Measurements from ENCODE around the gene ORAI1.
"Not testable (repeated sequence)": the region's sequence is repeated elsewhere in the genome, so short reads cannot be mapped to it uniquely, and the experiment has no call there.

The ORAI1 gene

DNA sequence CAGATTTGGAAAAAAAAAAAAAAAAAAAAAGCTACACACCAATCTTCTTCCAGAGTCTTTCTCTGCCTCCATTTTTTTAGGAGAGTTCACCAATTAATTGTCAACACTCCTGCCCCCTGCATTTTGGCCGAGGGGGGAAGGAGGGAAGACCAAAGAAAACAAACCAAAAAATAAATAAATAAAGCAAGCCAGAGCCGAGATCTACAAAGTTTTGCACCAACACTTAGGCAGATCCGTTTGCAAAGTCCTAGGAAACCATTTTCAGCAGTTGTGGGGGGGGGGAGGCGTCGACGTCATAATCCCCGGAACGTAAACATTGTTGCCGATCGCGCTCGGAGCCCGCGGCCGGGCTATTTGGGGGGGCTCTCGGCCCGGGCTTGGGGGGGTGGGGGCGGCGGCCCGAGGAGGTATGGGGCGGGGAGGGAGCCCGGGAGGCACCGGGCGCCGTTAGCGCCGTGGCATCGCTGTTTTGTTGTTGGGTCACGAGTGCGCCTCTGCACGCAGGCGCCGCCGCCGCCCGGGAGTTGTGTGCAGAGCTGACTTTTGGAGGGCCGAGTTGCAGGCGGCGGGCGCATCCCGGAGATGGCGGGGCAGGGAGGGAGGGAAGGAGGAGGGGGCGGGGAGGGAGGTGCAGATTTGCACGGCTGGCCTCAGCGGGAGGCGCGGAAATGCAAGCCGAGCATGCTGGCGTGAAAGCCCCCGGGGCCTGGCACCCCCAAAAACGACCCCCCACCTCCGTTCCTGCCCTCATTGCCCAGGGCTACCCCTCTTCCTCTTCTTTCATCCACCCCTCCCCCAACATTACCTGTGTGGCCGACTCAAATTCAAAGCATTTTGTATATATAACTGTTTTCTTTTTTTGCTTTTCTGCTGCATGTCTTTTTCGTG lies 46.1 kb upstream of the ORAI1 start:
- H3K4me3 ChIP-seq (ENCODE audit: low read depth, low read length): peak overlapping the region; percentile 54
- no peak for TF ChIP-seq CTCF (IDR thresholded peaks at IDR 0.05; ENCODE audit: borderline replicate concordance, insufficient read depth, low read depth, low read length)

GRCh38 chr12:121580959-121581685 lies 45.2 kb upstream of the ORAI1 start, which contains the start of gene KDM2B:
Gene KDM2B (minus strand): TSS chr12:121581023. CDS start chr12:121580911, 112 bp downstream.
- H3K4me3 ChIP-seq (ENCODE audit: low read depth, low read length): peak within 1 kb of the TSS; percentile 54
- TF ChIP-seq CTCF (IDR thresholded peaks at IDR 0.05; ENCODE audit: borderline replicate concordance, insufficient read depth, low read depth, low read length): no peak

- H3K4me3 ChIP-seq (ENCODE audit: low read depth, low read length): no peak overlapping the region
Observed at GRCh38 chr12:121581686-121582429, 44.5 kb upstream of the ORAI1 start.

GRCh38 chr12:121582583-121583333 lies 43.6 kb upstream of the ORAI1 start:
- no peak for TF ChIP-seq CTCF (IDR thresholded peaks at IDR 0.05; ENCODE audit: borderline replicate concordance, insufficient read depth, low read depth, low read length)

More at GRCh38 chr12:121581686-121582429, 44.5 kb upstream of the ORAI1 start:
- TF ChIP-seq CTCF (IDR thresholded peaks at IDR 0.05; ENCODE audit: borderline replicate concordance, insufficient read depth, low read depth, low read length): no peak

DNA sequence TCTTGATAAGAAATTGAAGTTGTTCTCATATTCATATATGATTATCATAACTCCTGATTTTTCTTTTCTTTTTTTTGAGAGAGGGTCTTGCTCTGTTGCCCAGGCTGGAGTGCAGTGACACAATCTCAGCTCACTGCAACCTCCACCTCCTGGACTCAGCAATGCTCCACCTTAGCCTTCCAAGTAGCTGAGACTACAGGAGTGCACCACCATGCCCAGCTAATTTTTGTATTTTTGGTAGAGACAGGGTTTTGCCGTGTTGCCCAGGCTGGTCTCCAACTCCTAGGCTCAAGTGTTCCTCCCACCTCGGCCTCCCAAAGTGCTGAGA lies 43.0 kb upstream of the ORAI1 start:
- H3K4me3 ChIP-seq (ENCODE audit: low read depth, low read length): not testable (repeated sequence)

More at GRCh38 chr12:121582583-121583333, 43.6 kb upstream of the ORAI1 start:
- H3K4me3 ChIP-seq (ENCODE audit: low read depth, low read length): no peak overlapping the region

- not testable (repeated sequence) for H3K4me3 ChIP-seq (ENCODE audit: low read depth, low read length)
Observed at GRCh38 chr12:121584885-121585284, 41.4 kb upstream of the ORAI1 start.

DNA sequence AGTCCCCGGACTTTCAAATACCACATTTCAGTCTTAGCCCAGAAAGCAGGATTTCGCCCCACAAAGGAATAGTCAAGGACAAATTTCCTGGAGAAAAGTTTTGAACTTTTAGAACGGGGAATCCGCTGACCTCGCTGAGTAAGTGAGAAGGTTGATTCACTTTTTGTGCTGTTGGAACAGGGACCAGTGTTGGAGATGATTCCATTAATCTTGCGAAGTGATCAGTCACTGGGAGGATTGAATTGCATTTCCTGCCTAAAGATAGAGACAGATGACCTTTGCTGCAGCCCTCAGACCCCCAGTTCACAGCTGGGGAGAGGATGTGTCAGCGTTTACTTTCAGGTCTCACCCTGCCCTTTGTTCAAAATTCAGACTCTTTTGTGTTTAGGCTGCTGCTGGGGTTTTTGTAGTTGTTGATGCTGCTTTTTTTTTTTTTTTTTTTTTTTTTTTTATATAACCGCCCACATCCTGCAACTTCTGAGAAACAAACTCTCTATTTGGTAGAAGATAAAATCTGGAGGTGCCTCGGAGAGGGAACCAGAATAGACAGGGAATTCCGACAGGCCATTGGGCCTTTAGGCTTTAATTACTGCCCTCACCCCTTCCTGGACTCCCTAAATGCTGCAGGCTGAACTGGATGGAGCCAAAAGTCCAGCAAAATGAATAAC lies 35.7 kb upstream of the ORAI1 start:
- TF ChIP-seq CTCF (IDR thresholded peaks at IDR 0.05; ENCODE audit: borderline replicate concordance, insufficient read depth, low read depth, low read length): no peak
- H3K4me3 ChIP-seq (ENCODE audit: low read depth, low read length): peak overlapping the region; percentile 19

Measured in GM12875 (cell line).